Small intestine (tissue), 16 donors: Measurements from ENCODE around the gene FAM89B. TPM values are rescaled to one million over a fixed set of nuclear protein-coding genes. Genes with fewer than 3 reads are reported as not detected.
A peak's percentile ranks its signal among the peaks of the same experiment; 100 is the strongest.
"Not testable (repeated sequence)": the region's sequence is repeated elsewhere in the genome, so short reads cannot be mapped to it uniquely, and the experiment has no call there.

Source experiments
- DNase-seq, 2 donors: peaks; one replicate each; pipeline versions ENCODE4 v3.0.0 to v3.0.0-alpha.2; 2013
- FAIRE-seq: peaks from 2 replicates; lab custom pipeline; 2012; peaks lifted over from hg19 to GRCh38; lab: Jason Lieb, UNC
- H3K27ac ChIP-seq, 3 donors: one replicate each; pipeline ENCODE4 v1.5.1; 2013; ENCODE audit warnings: low read length in 2 of 3, mild to moderate bottlenecking in 2 of 3, control low read depth in 1 of 3, inconsistent platforms in 1 of 3, low read depth in 1 of 3, moderate library complexity in 1 of 3
- H3K27me3 ChIP-seq, 3 donors: one replicate each; pipeline ENCODE4 v1.6.1; 2013; ENCODE audit warnings: low read length in 3 of 3, inconsistent platforms in 1 of 3; ENCODE audit not compliant: control insufficient read depth in 3 of 3, insufficient read depth in 3 of 3
- H3K36me3 ChIP-seq, 3 donors: one replicate each; pipeline ENCODE4 v1.6.1; 2013; ENCODE audit warnings: low read length in 3 of 3, inconsistent platforms in 1 of 3, low read depth in 1 of 3, mild to moderate bottlenecking in 1 of 3, moderate library complexity in 1 of 3; ENCODE audit not compliant: control insufficient read depth in 3 of 3, insufficient read depth in 2 of 3
- H3K4me1 ChIP-seq, 3 donors: one replicate each; pipeline ENCODE4 v1.6.1; 2013; ENCODE audit warnings: low read length in 2 of 3, inconsistent platforms in 1 of 3, low read depth in 1 of 3, mild to moderate bottlenecking in 1 of 3, moderate library complexity in 1 of 3; ENCODE audit not compliant: control insufficient read depth in 3 of 3, insufficient read depth in 2 of 3
- H3K4me3 ChIP-seq, 3 donors: one replicate each; pipeline ENCODE4 v1.5.1; 2013; ENCODE audit warnings: low read length in 3 of 3, control low read depth in 1 of 3, inconsistent platforms in 1 of 3, low read depth in 1 of 3, mild to moderate bottlenecking in 1 of 3, moderate library complexity in 1 of 3
- H3K9me3 ChIP-seq, 2 donors: one replicate each; pipeline ENCODE4 v1.6.1; 2013; ENCODE audit warnings: low read depth in 1 of 2, low read length in 1 of 2; ENCODE audit not compliant: control insufficient read depth in 2 of 2, insufficient read depth in 1 of 2
- WGBS, 3 donors: extraction: QIAGEN DNeasy Blood & Tissue Kit; methylation state at CpG; one replicate each; pipeline ENCODE4 v1.1.7; 2013; 5-methylcytosine and 5-hydroxymethylcytosine counted together
- long read RNA-seq, 10 donors: transcript quantifications; one replicate each; lab custom pipeline, GENCODE V29; 2026
- polyA plus RNA-seq, 4 donors: library from polyadenylated mRNA; stranded (reverse) in 3 of 4; unstranded in 1 of 4; fragments of 200-250 nt in 3 of 4; fragments of 120-200 nt in 1 of 4; gene quantifications; one replicate each; pipeline versions ENCODE4 v1.2.1 to v1.2.3, GENCODE V29; 2013
- donor health status: healthy with polysubstance abuse.
- donor health status: control.
- donor health status: control.
- donor health status: Bipolar disorder and iron deficiency.
- donor health status: healthy.

Gene FAM89B
- 10 to 100 TPM; 15.9 to 39.2 (median 33.4) TPM for polyA plus RNA-seq
- long read RNA-seq, donor 1, transcript FAM89B-203 (2 exons, 1,263 nt), result major isoform, 10 of 14 reads
- long read RNA-seq, donor 1, partial matches to known transcripts, result 0 of 14 reads
- long read RNA-seq, donor 1, other reads (novel, unspliced or antisense), result 0 of 14 reads
- long read RNA-seq, donor 2, partial matches to known transcripts, result 0 of 7 reads
- long read RNA-seq, donor 2, other reads (novel, unspliced or antisense), result 0 of 7 reads
- long read RNA-seq, donor 3, transcript FAM89B-203 (2 exons, 1,263 nt), result major isoform, 7 of 27 reads
- long read RNA-seq, donor 3, transcript FAM89B-202 (2 exons, 1,337 nt), result minor isoform, 6 of 27 reads
- long read RNA-seq, donor 3, partial matches to known transcripts, result 12 of 27 reads
- long read RNA-seq, donor 3, other reads (novel, unspliced or antisense), result 0 of 27 reads
- long read RNA-seq, donor 4, partial matches to known transcripts, result 0 of 2 reads
- long read RNA-seq, donor 4, other reads (novel, unspliced or antisense), result 0 of 2 reads
- long read RNA-seq, donor 5, partial matches to known transcripts, result 0 of 6 reads
- long read RNA-seq, donor 5, other reads (novel, unspliced or antisense), result 0 of 6 reads
- long read RNA-seq, donor 6, transcript FAM89B-203 (2 exons, 1,263 nt), result major isoform, 8 of 10 reads
- long read RNA-seq, donor 6, partial matches to known transcripts, result 0 of 10 reads
- long read RNA-seq, donor 6, other reads (novel, unspliced or antisense), result 0 of 10 reads
- long read RNA-seq, donor 7, result 0 reads
- long read RNA-seq, donor 8, transcript FAM89B-203 (2 exons, 1,263 nt), result major isoform, 5 of 10 reads
- long read RNA-seq, donor 8, partial matches to known transcripts, result 0 of 10 reads
- long read RNA-seq, donor 8, other reads (novel, unspliced or antisense), result 0 of 10 reads
- long read RNA-seq, donor 9, partial matches to known transcripts, result 0 of 3 reads
- long read RNA-seq, donor 9, other reads (novel, unspliced or antisense), result 0 of 3 reads
- long read RNA-seq, donor 10, transcript FAM89B-203 (2 exons, 1,263 nt), result major isoform, 25 of 49 reads
- long read RNA-seq, donor 10, transcript FAM89B-202 (2 exons, 1,337 nt), result minor isoform, 8 of 49 reads
- long read RNA-seq, donor 10, partial matches to known transcripts, result 16 of 49 reads
- long read RNA-seq, donor 10, other reads (novel, unspliced or antisense), result 0 of 49 reads

GRCh38 chr11:65572356-65573051, at the start of gene FAM89B:
Gene FAM89B, plus strand, starts transcription at chr11:65572538. Its CDS starts 132 bp downstream, at chr11:65572670.
- WGBS, 3 donors, result 0 to 1% (median 1%) methylated on average over 52 to 86 of the region's 86 CpGs
- peaks cover 0 to 26% (median 0%) of the 10 kb centered on the region in 3 donors for H3K36me3 ChIP-seq
- peak within 1 kb of the TSS; percentile 71 to 94 (median 86) for H3K4me3 ChIP-seq
- DNase-seq, result peak; percentile 91 to 94
- H3K4me1 ChIP-seq, result peaks cover 2 to 58% (median 3%) of the 10 kb centered on the region in 3 donors
- peak within 1 kb of the TSS; percentile 29 to 97 (median 75) for H3K27ac ChIP-seq
- no peaks in the 10 kb centered on the region for H3K27me3 ChIP-seq
- no peak for FAIRE-seq
- no peaks in the 10 kb centered on the region for H3K9me3 ChIP-seq

- FAIRE-seq, H3K4me3 ChIP-seq, H3K9me3 ChIP-seq, H3K27me3 ChIP-seq: not testable (repeated sequence)
- Histone ChIP-seq H3K4me1 (peaks cover 0 to 36% (median 0%) of the 10 kb centered on the region in 3 donors), H3K36me3 (peaks cover 0 to 25% (median 0%) of the 10 kb centered on the region in 3 donors), H3K27ac (peak overlapping the region in 2 of 3 donors; percentile 25 to 28)
- DNase-seq, result peak in 1 of 2 donors; percentile 37
- WGBS, 3 donors, result 58 to 77% (median 68%) methylated on average over 18 of the region's 18 CpGs
Observed at GRCh38 chr11:65522718-65523630, 49.4 kb upstream of the FAM89B start.

GRCh38 chr11:65523631-65523968, 48.7 kb upstream of the FAM89B start:
- 83 to 91% (median 86%) methylated on average over 7 of the region's 7 CpGs for WGBS, 3 donors
- FAIRE-seq, result not testable (repeated sequence)
- peaks cover 0 to 36% (median 0%) of the 10 kb centered on the region in 3 donors for H3K4me1 ChIP-seq

GRCh38 chr11:65524014-65524740, 48.2 kb upstream of the FAM89B start:
- Histone ChIP-seq H3K36me3 (peaks cover 0 to 37% (median 2%) of the 10 kb centered on the region in 3 donors), H3K4me3 (peak overlapping the region in 1 of 3 donors; percentile 26), H3K4me1 (peaks cover 0 to 36% (median 0%) of the 10 kb centered on the region in 3 donors), H3K27ac (peak overlapping the region; percentile 33 to 57 (median 46)), H3K27me3 (no peaks in the 10 kb centered on the region), H3K9me3 (no peaks in the 10 kb centered on the region)
- DNase-seq (peak in 1 of 2 donors; percentile 66), FAIRE-seq (no peak)
- 23 to 35% (median 25%) methylated on average over 12 of the region's 12 CpGs for WGBS, 3 donors

More at GRCh38 chr11:65523631-65523968, 48.7 kb upstream of the FAM89B start:
- DNase-seq, H3K27me3 ChIP-seq, H3K4me3 ChIP-seq, H3K9me3 ChIP-seq: not testable (repeated sequence)
- H3K36me3 ChIP-seq, result peaks cover 0 to 31% (median 0%) of the 10 kb centered on the region in 3 donors
- H3K27ac ChIP-seq, result peak overlapping the region in 1 of 3 donors; percentile 46

- H3K27me3 ChIP-seq, result no peaks in the 10 kb centered on the region
- peak within 1 kb of the TSS; percentile 64 to 89 (median 76) for H3K27ac ChIP-seq
- peak within 1 kb of the TSS; percentile 73 to 98 (median 88) for H3K4me3 ChIP-seq
- DNase-seq (peak; percentile 74 to 82), FAIRE-seq (no peak)
- peaks cover 0 to 36% (median 0%) of the 10 kb centered on the region in 3 donors for H3K4me1 ChIP-seq
- 0 to 1% (median 1%) methylated on average over 22 to 77 of the region's 82 CpGs for WGBS, 3 donors
- H3K36me3 ChIP-seq, result peaks cover 0 to 44% (median 2%) of the 10 kb centered on the region in 3 donors
- no peaks in the 10 kb centered on the region for H3K9me3 ChIP-seq
Observed at GRCh38 chr11:65524741-65525545, 47.4 kb upstream of the FAM89B start, which contains the start of gene SCYL1. Gene SCYL1, plus strand, starts transcription at chr11:65525083. Its CDS starts 71 bp downstream, at chr11:65525154.
